Activated B cell treated with CpG ODN at 0.5 μM for 24 hours (primary cell): ENCODE data around the gene YARS1. TPM values are rescaled to one million over a fixed set of nuclear protein-coding genes. Genes with fewer than 3 reads are reported as not detected.

Source experiments
- ATAC-seq: fragments of 200-7000 bp; cut with Tn5 transposase; one replicate; pipeline ENCODE4 v1.10.0; 2021; ENCODE audit warnings: low read depth, mild to moderate bottlenecking, moderate library complexity
- CTCF ChIA-PET: fragments of 350-600 bp; sonication (Branson Sonifier 250); formaldehyde crosslinking; loops from one replicate; lab custom pipeline; 2021; ENCODE audit warnings: antibody characterized with exemption; lab: Charles Lee
- POLR2A ChIA-PET: fragments of 350-600 bp; sonication (Branson Sonifier 250); formaldehyde crosslinking; loops from one replicate; lab custom pipeline; 2021; ENCODE audit warnings: antibody characterized with exemption; lab: Charles Lee
- DNase-seq: peaks from one replicate; pipeline ENCODE4 v3.0.0; 2022
- H3K27ac Mint-ChIP-seq: one replicate; pipeline ENCODE4 v1.8.0; 2020; ENCODE audit warnings: mixed read lengths
- H3K27me3 Mint-ChIP-seq: one replicate; pipeline ENCODE4 v1.8.0; 2021; ENCODE audit warnings: mixed read lengths
- H3K36me3 Mint-ChIP-seq: one replicate; pipeline ENCODE4 v1.8.0; 2021; ENCODE audit warnings: low read depth, mixed read lengths
- H3K4me1 Mint-ChIP-seq: one replicate; pipeline ENCODE4 v1.8.0; 2021; ENCODE audit warnings: mixed read lengths
- H3K4me3 Mint-ChIP-seq: one replicate; pipeline ENCODE4 v1.8.0; 2020; ENCODE audit warnings: mild to moderate bottlenecking, mixed read lengths
- H3K9me3 Mint-ChIP-seq: one replicate; pipeline ENCODE4 v1.8.0; 2020; ENCODE audit warnings: mixed read lengths
- intact Hi-C: fragments of 100-400 bp; cut with micrococcal nuclease; formaldehyde crosslinking; loops from one replicate; pipeline ENCODE4 v1.15.1; 2024
- total RNA-seq: library from RNA; stranded (reverse); gene quantifications from 2 replicates; pipeline ENCODE4 v1.2.3, GENCODE V29; 2022
- TF ChIP-seq, protein P1 (sequence below): fragments of 200-600 bp; IDR thresholded peaks from one replicate; pipeline ENCODE4 v1.8.0; 2022; ENCODE audit warnings: antibody characterized with exemption, mild to moderate bottlenecking

Gene YARS1
- total RNA-seq, 1 donor from 2014 or later = 232 TPM

DNA sequence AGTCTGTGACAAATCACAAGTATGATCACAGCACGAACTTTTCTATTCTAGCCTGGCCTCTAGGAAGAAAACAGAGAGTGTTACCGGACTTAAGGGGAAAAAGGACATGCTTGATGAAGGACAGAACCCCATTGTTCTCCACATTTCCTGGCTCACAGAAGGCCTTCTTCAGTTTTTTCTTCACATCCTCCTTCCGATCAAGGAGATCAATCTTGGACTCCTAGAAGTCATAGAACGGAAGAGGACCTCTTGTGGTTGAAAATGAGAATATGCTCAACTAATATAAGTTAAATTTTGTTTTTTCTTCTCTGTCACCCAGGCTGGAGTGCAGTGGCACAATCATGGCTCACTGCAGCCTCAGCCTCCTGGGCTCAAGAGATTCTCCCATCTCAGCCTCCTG lies 30.3 kb downstream of the YARS1 start:
- intact Hi-C loops = no loop called here
- H3K36me3 Mint-ChIP-seq = peaks cover 65% of the 10 kb centered on the region
- no peak for ATAC-seq
- POLR2A ChIA-PET = no interaction called here
- no peaks in the 10 kb centered on the region for H3K9me3 Mint-ChIP-seq
- no peak overlapping the region for H3K27ac Mint-ChIP-seq
- H3K27me3 Mint-ChIP-seq = no peaks in the 10 kb centered on the region
- no peak for DNase-seq
- CTCF ChIA-PET = no interaction called here
- TF ChIP-seq, protein P1, sequence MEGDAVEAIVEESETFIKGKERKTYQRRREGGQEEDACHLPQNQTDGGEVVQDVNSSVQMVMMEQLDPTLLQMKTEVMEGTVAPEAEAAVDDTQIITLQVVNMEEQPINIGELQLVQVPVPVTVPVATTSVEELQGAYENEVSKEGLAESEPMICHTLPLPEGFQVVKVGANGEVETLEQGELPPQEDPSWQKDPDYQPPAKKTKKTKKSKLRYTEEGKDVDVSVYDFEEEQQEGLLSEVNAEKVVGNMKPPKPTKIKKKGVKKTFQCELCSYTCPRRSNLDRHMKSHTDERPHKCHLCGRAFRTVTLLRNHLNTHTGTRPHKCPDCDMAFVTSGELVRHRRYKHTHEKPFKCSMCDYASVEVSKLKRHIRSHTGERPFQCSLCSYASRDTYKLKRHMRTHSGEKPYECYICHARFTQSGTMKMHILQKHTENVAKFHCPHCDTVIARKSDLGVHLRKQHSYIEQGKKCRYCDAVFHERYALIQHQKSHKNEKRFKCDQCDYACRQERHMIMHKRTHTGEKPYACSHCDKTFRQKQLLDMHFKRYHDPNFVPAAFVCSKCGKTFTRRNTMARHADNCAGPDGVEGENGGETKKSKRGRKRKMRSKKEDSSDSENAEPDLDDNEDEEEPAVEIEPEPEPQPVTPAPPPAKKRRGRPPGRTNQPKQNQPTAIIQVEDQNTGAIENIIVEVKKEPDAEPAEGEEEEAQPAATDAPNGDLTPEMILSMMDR = no peak
- H3K4me1 Mint-ChIP-seq = peaks cover 2% of the 10 kb centered on the region
- H3K4me3 Mint-ChIP-seq = no peak overlapping the region

DNA sequence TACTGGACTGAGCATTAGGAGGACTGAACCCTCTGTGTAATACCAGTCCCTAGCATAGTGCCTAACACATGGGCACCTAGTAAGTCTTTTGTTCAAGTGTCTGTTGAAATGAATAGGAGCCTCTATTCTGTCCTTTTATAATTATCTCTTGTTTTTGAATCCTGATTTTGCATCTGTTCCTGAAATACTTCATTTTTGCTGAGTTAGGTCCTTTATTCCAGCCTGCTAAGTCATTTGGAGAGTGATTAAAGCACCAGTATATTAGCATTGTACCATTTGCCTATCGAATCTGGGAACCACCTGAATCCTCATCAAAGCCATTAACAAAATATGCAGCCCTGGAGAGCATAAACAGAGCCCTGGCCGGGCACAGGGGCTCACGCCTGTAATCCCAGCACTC lies 32.3 kb downstream of the YARS1 start:
- POLR2A ChIA-PET = no interaction called here
- no peak overlapping the region for H3K27ac Mint-ChIP-seq
- ATAC-seq (no peak), DNase-seq (no peak)
- no peaks in the 10 kb centered on the region for H3K9me3 Mint-ChIP-seq
- no peaks in the 10 kb centered on the region for H3K27me3 Mint-ChIP-seq
- H3K4me3 Mint-ChIP-seq = no peak overlapping the region
- CTCF ChIA-PET = no interaction called here
- intact Hi-C loops = no loop called here
- H3K36me3 Mint-ChIP-seq = peaks cover 73% of the 10 kb centered on the region
- H3K4me1 Mint-ChIP-seq = peaks cover 2% of the 10 kb centered on the region
- TF ChIP-seq, protein P1 = no peak

DNA sequence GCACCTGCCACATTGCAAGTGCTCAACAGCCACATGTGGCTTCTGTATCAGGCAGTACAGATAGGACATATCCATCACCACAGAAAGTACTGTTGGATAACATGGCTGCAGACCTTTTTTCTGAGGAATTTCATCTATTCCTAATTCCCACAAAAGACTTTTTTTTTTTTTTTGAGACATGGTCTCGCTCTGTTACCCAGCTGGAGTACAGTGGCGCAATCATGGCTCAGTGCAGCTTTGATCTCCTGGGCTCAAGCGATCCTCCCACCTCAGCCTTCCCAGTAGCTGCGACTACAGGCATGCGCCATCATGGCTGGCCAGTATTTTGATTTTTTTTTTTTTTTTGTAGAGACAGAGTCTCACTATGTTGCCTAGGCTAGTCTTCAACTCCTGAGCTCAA lies 33.3 kb downstream of the YARS1 start:
- intact Hi-C loops = no loop called here
- POLR2A ChIA-PET = no interaction called here
- Mint-ChIP-seq H3K27me3 (no peaks in the 10 kb centered on the region), H3K9me3 (no peaks in the 10 kb centered on the region), H3K27ac (no peak overlapping the region), H3K4me1 (peaks cover 2% of the 10 kb centered on the region), H3K4me3 (no peak overlapping the region), H3K36me3 (peaks cover 79% of the 10 kb centered on the region)
- ATAC-seq = no peak
- no peak for DNase-seq
- TF ChIP-seq, protein P1 = no peak
- CTCF ChIA-PET = interaction anchor here (1.1 kb wide), 2 partner anchors 10 to 11 kb away, joined by 3 read pairs; no protein-coding TSS in a partner anchor

DNA sequence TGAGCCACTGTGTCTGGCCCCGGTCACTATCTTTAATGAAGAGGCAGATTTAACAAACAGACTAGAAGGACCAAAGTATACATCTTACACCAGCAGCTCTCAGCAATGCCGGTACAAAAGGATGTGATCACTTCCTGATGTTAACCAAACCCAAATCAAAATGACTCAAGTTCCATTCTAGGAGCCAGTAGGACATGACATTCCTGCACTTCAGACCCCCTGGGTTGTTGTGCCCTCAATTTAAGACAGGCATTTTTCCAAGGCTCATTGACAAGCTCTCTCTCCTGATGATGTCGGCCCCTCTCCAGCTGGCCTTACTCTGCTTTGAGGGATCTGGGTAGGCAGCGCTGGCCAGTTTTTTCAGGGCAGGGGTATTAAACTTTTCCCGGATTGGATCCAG lies 35.1 kb downstream of the YARS1 start:
- TF ChIP-seq, protein P1 = no peak
- H3K27ac Mint-ChIP-seq = peak overlapping the region; percentile 46
- peaks cover 87% of the 10 kb centered on the region for H3K36me3 Mint-ChIP-seq
- H3K4me3 Mint-ChIP-seq = no peak overlapping the region
- ATAC-seq (no peak), DNase-seq (no peak)
- intact Hi-C loops = no loop called here
- no peaks in the 10 kb centered on the region for H3K9me3 Mint-ChIP-seq
- H3K27me3 Mint-ChIP-seq = no peaks in the 10 kb centered on the region
- ChIA-PET CTCF (interaction anchor here (1.4 kb wide), 1 partner anchor 70 kb away, joined by 3 read pairs; no protein-coding TSS in a partner anchor), POLR2A (no interaction called here)
- no peaks in the 10 kb centered on the region for H3K4me1 Mint-ChIP-seq

DNA sequence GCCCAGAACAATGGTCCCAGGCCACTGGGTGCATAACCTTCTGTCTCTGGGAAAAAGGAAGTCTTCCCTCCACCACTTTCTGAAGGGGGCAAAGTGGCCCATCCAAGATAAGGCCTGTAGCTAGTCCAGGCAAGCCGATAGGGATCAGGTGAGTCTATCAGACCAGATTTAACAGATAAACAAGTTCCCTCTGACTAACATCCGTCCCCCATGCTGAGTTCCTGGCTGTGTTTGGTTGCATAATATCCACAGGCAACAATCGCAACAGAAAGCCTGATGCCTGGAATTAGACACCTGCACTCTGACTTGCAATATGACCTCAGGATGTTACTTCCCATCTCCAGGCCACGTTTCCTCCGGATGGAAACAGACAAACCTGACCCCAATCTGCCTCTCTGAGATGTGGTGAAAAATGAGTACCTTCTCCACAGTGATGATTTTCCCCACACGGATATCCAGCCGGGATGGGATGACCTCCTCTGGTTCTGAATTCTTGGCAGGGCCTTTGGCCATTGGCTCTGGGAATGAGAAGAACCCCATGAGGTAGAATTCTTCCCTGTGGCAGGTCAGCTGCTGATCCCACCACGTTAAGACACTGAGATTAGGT lies 36.4 kb downstream of the YARS1 start:
- CTCF ChIA-PET = no interaction called here
- Mint-ChIP-seq H3K4me1 (no peaks in the 10 kb centered on the region), H3K27me3 (no peaks in the 10 kb centered on the region), H3K27ac (no peak overlapping the region), H3K9me3 (no peaks in the 10 kb centered on the region), H3K4me3 (no peak overlapping the region), H3K36me3 (peaks cover 86% of the 10 kb centered on the region)
- TF ChIP-seq, protein P1 = no peak
- POLR2A ChIA-PET = no interaction called here
- no peak for ATAC-seq
- no peak for DNase-seq
- intact Hi-C loops = no loop called here
